Muscle layer of duodenum (tissue), 2 donors: Measurements from ENCODE around the gene MKLN1.
A peak's percentile ranks its signal among the peaks of the same experiment; 100 is the strongest.

Source experiments
- H3K27ac ChIP-seq: one replicate; pipeline ENCODE4 v1.7.0; 2013; ENCODE audit warnings: mild to moderate bottlenecking, low read length
- H3K27me3 ChIP-seq: one replicate; pipeline ENCODE4 v1.7.0; 2013; ENCODE audit warnings: low read depth, mild to moderate bottlenecking, control low read depth, low read length
- H3K36me3 ChIP-seq, 2 donors: one replicate each; pipeline ENCODE4 v1.7.0; 2013; ENCODE audit warnings: low read length in 2 of 2, control low read depth in 1 of 2, mild to moderate bottlenecking in 1 of 2; ENCODE audit not compliant: insufficient read depth in 2 of 2, control insufficient read depth in 1 of 2
- H3K4me1 ChIP-seq, 2 donors: one replicate each; pipeline ENCODE4 v1.7.0; 2013; ENCODE audit warnings: low read length in 2 of 2, mild to moderate bottlenecking in 2 of 2, control low read depth in 1 of 2, moderate library complexity in 1 of 2; ENCODE audit not compliant: insufficient read depth in 2 of 2, control insufficient read depth in 1 of 2
- H3K4me3 ChIP-seq, 2 donors: one replicate each; pipeline ENCODE4 v1.7.0; 2013; ENCODE audit warnings: low read length in 2 of 2, low read depth in 1 of 2, mild to moderate bottlenecking in 1 of 2
- H3K9me3 ChIP-seq, 2 donors: one replicate each; pipeline ENCODE4 v1.7.0; 2013; ENCODE audit warnings: low read length in 2 of 2, control low read depth in 1 of 2, mild to moderate bottlenecking in 1 of 2; ENCODE audit not compliant: control insufficient read depth in 1 of 2
- donor health status: healthy.

The MKLN1 gene

GRCh38 chr7:131320603-131321002, 7.1 kb upstream of the MKLN1 start:
- Histone ChIP-seq H3K4me3 (no peak overlapping the region), H3K36me3 (no peaks in the 10 kb centered on the region), H3K27me3 (no peaks in the 10 kb centered on the region), H3K4me1 (no peaks in the 10 kb centered on the region), H3K27ac (no peak overlapping the region), H3K9me3 (no peaks in the 10 kb centered on the region)

- H3K4me1 ChIP-seq, result no peaks in the 10 kb centered on the region
- H3K27me3 ChIP-seq, result no peaks in the 10 kb centered on the region
- no peak overlapping the region for H3K27ac ChIP-seq
- H3K9me3 ChIP-seq, result no peaks in the 10 kb centered on the region
- H3K36me3 ChIP-seq, result no peaks in the 10 kb centered on the region
- no peak overlapping the region for H3K4me3 ChIP-seq
These were observed 6.0 kb upstream of the MKLN1 start for GRCh38 chr7:131321656-131322055.

- H3K4me3 ChIP-seq, result no peak overlapping the region
- H3K27me3 ChIP-seq, result no peaks in the 10 kb centered on the region
- H3K36me3 ChIP-seq, result no peaks in the 10 kb centered on the region
- no peaks in the 10 kb centered on the region for H3K4me1 ChIP-seq
- no peaks in the 10 kb centered on the region for H3K9me3 ChIP-seq
- H3K27ac ChIP-seq, result no peak overlapping the region
These were observed 5.6 kb upstream of the MKLN1 start for GRCh38 chr7:131322061-131322460.

GRCh38 chr7:131322861-131323260, 4.8 kb upstream of the MKLN1 start:
- H3K4me1 ChIP-seq, result no peaks in the 10 kb centered on the region
- H3K27me3 ChIP-seq, result no peaks in the 10 kb centered on the region
- H3K4me3 ChIP-seq, result no peak overlapping the region
- H3K27ac ChIP-seq, result no peak overlapping the region
- peaks cover 0 to 5% of the 10 kb centered on the region in 2 donors for H3K36me3 ChIP-seq
- H3K9me3 ChIP-seq, result no peaks in the 10 kb centered on the region

GRCh38 chr7:131325179-131325840, 2.4 kb upstream of the MKLN1 start:
- no peaks in the 10 kb centered on the region for H3K27me3 ChIP-seq
- no peaks in the 10 kb centered on the region for H3K9me3 ChIP-seq
- no peak overlapping the region for H3K27ac ChIP-seq
- peaks cover 0 to 12% of the 10 kb centered on the region in 2 donors for H3K4me1 ChIP-seq
- H3K36me3 ChIP-seq, result peaks cover 0 to 10% of the 10 kb centered on the region in 2 donors
- no peak overlapping the region for H3K4me3 ChIP-seq

- peak overlapping the region; percentile 66 to 81 for H3K4me3 ChIP-seq
- H3K4me1 ChIP-seq, result peaks cover 0 to 12% of the 10 kb centered on the region in 2 donors
- no peaks in the 10 kb centered on the region for H3K9me3 ChIP-seq
- H3K36me3 ChIP-seq, result peaks cover 0 to 10% of the 10 kb centered on the region in 2 donors
- H3K27me3 ChIP-seq, result no peaks in the 10 kb centered on the region
- peak overlapping the region; percentile 98 for H3K27ac ChIP-seq
These were observed 1.1 kb upstream of the MKLN1 start for GRCh38 chr7:131326576-131326975.

GRCh38 chr7:131327049-131327625, 539 bp upstream of the MKLN1 start:
- peaks cover 0 to 10% of the 10 kb centered on the region in 2 donors for H3K36me3 ChIP-seq
- peaks cover 0 to 12% of the 10 kb centered on the region in 2 donors for H3K4me1 ChIP-seq
- no peaks in the 10 kb centered on the region for H3K27me3 ChIP-seq
- no peaks in the 10 kb centered on the region for H3K9me3 ChIP-seq
- H3K27ac ChIP-seq, result peak overlapping the region; percentile 98
- H3K4me3 ChIP-seq, result peak overlapping the region; percentile 66 to 81

GRCh38 chr7:131328377-131329175, 900 bp downstream of the MKLN1 start:
- Histone ChIP-seq H3K9me3 (no peaks in the 10 kb centered on the region), H3K36me3 (peaks cover 0 to 10% of the 10 kb centered on the region in 2 donors), H3K27me3 (no peaks in the 10 kb centered on the region), H3K4me3 (peak overlapping the region; percentile 66 to 81), H3K27ac (peak overlapping the region; percentile 98), H3K4me1 (peaks cover 0 to 12% of the 10 kb centered on the region in 2 donors)

GRCh38 chr7:131329176-131329570, 1.5 kb downstream of the MKLN1 start:
- Histone ChIP-seq H3K27ac (peak overlapping the region; percentile 98), H3K36me3 (peaks cover 0 to 10% of the 10 kb centered on the region in 2 donors), H3K27me3 (no peaks in the 10 kb centered on the region), H3K4me3 (peak overlapping the region; percentile 66 to 81), H3K4me1 (peaks cover 0 to 12% of the 10 kb centered on the region in 2 donors), H3K9me3 (no peaks in the 10 kb centered on the region)

- Histone ChIP-seq H3K36me3 (peaks cover 0 to 10% of the 10 kb centered on the region in 2 donors), H3K27ac (no peak overlapping the region), H3K9me3 (no peaks in the 10 kb centered on the region), H3K4me1 (peaks cover 0 to 12% of the 10 kb centered on the region in 2 donors), H3K4me3 (no peak overlapping the region), H3K27me3 (no peaks in the 10 kb centered on the region)
These were observed 2.6 kb downstream of the MKLN1 start for GRCh38 chr7:131330299-131330698.

- no peak overlapping the region for H3K27ac ChIP-seq
- no peak overlapping the region for H3K4me3 ChIP-seq
- peaks cover 0 to 12% of the 10 kb centered on the region in 2 donors for H3K4me1 ChIP-seq
- no peaks in the 10 kb centered on the region for H3K27me3 ChIP-seq
- peaks cover 5 to 7% of the 10 kb centered on the region in 2 donors for H3K9me3 ChIP-seq
- peaks cover 0 to 10% of the 10 kb centered on the region in 2 donors for H3K36me3 ChIP-seq
These were observed 4.1 kb downstream of the MKLN1 start for GRCh38 chr7:131331806-131332205.
